Epithelial cell of proximal tubule (primary cell): Measurements from ENCODE around the gene CCDC136. TPM values are rescaled to one million over a fixed set of nuclear protein-coding genes. Genes with fewer than 3 reads are reported as not detected.

Experiments used
- DNase-seq: peaks from one replicate; pipeline ENCODE4 v3.0.0-alpha.2; 2011; ENCODE audit warnings: low read depth
- H3K4me3 ChIP-seq: 2 replicates; pipeline ENCODE4 v1.5.1; 2011; ENCODE audit warnings: low read depth, mild to moderate bottlenecking, low read length
- CTCF ChIP-seq: conservative IDR thresholded peaks from 2 replicates; pipeline ENCODE4 v1.5.1; 2012; ENCODE audit warnings: low read depth, mild to moderate bottlenecking, low read length
- total RNA-seq: library from RNA; depleted of rRNA; stranded (reverse); fragments of >200 nt; gene quantifications from 2 replicates; pipeline ENCODE4 v1.2.3, GENCODE V29; 2015

Gene CCDC136
- total RNA-seq, 1 donor from 2014 or later, result 2.0 TPM

- no peak for TF ChIP-seq CTCF
- H3K4me3 ChIP-seq, result no peak within 1 kb of the TSS
- no peak for DNase-seq
These were observed 15.9 kb upstream of the CCDC136 start, which contains the start of gene OPN1SW for GRCh38 chr7:128775744-128776474. OPN1SW (minus strand) TSS chr7:128775794; CDS start chr7:128775781, 13 bp downstream.

GRCh38 chr7:128777156-128778123 is 14.3 kb upstream of the CCDC136 start:
- TF ChIP-seq CTCF, result no peak
- no peak overlapping the region for H3K4me3 ChIP-seq
- DNase-seq, result no peak

- H3K4me3 ChIP-seq, result no peak overlapping the region
- DNase-seq, result no peak
- TF ChIP-seq CTCF, result no peak
These were observed 12.8 kb upstream of the CCDC136 start for GRCh38 chr7:128778946-128779345.

- H3K4me3 ChIP-seq, result no peak overlapping the region
- no peak for TF ChIP-seq CTCF
- no peak for DNase-seq
These were observed 10.6 kb upstream of the CCDC136 start for GRCh38 chr7:128781126-128781525.

DNA sequence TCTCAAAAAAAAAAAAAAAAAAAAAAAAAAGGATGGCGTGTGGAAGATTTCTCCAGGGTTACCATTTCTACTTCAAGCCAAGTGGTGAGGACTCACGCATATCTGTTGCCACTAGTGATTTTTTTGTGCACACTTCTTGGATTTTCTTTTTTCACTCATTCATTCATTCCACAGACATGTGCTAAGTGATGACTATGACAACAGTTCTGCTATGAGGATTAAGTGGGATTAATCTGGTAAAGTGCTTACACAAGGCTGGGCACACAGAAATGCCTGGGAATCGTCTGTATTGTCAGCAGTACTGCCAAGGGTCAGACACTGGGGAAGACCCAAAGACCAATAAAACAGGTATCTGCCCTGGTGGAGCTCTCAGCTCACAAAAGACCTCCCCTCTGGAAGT is 9.9 kb upstream of the CCDC136 start:
- H3K4me3 ChIP-seq, result no peak overlapping the region
- no peak for DNase-seq
- TF ChIP-seq CTCF, result no peak

DNA sequence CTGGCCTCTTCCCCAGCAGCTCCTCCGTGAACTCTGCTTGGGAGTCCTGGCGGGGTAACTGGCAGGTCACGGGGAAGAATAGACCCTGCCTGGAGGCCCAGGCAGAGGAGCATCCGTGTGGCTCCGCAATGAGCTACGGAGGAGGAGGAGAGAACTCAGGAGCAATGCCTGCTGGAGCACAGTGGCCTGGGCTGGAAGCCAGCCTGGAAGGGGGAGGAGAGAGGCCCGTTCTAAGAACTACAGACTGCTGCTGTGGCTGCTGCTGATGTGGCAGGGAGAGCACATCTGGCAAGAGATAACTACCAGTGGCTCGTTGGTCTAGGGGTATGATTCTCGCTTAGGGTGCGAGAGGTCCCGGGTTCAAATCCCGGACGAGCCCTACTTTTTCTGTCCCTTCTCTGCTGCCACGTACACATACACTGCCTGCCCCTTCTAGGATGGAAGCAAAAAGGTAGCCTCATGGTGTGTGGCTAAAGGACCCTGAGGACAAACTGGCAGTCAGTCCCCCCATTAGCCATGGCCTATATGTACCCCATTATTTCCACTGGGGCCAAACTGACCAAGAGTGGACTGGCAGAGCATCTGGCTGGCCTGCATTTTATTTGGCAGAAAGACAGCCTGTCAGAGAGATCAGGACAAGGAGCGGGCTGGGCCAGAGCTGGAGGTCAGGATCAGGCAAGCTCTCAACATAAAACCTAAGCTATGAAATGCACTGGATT is 8.5 kb upstream of the CCDC136 start:
- DNase-seq, result no peak
- TF ChIP-seq CTCF, result no peak
- no peak overlapping the region for H3K4me3 ChIP-seq
